ENCODE data around the gene SIRT3.

GRCh38 chr11:197741-198235 is 38.4 kb downstream of the SIRT3 start:
- TF ChIP-seq CTCF (conservative IDR thresholded peaks at IDR 0.05; ENCODE audit: low read depth, low read length), result no peak
- no peak for TF ChIP-seq EZH2 (IDR thresholded peaks at IDR 0.05; ENCODE audit: low read length, unreplicated experiment)

All from PC-3 (cell line).